Posterior vena cava (tissue), 2 donors: ENCODE measurements around the gene CDH13. TPM values are rescaled to one million over a fixed set of nuclear protein-coding genes. Genes with fewer than 3 reads are reported as not detected.

Experiments
- DNase-seq: peaks from one replicate; pipeline ENCODE4 v3.0.0-alpha.2; 2020; ENCODE audit warnings: low spot score
- intact Hi-C, 2 donors: fragments of 100-400 bp; cut with DNase I; formaldehyde crosslinking; loops; one replicate each; pipeline versions ENCODE4 v1.14.1 to v1.14.2; 2022 to 2023
- total RNA-seq, 2 donors: library from RNA; stranded (reverse); fragmentation: NEBNext Ultra II Directional; extraction: Animal tissue kit (Norgen Biotek cat#: 25700); gene quantifications; one replicate each; pipeline ENCODE4 v1.2.1, GENCODE V29; 2021
- donor health status: DM: yes; HTN: yes; CAD: no.
- donor health status: DM: yes; HTN: yes; CAD: no.

Gene CDH13
- total RNA-seq, 2 donors from 2014 or later = 32.0 to 81.7 TPM

DNA sequence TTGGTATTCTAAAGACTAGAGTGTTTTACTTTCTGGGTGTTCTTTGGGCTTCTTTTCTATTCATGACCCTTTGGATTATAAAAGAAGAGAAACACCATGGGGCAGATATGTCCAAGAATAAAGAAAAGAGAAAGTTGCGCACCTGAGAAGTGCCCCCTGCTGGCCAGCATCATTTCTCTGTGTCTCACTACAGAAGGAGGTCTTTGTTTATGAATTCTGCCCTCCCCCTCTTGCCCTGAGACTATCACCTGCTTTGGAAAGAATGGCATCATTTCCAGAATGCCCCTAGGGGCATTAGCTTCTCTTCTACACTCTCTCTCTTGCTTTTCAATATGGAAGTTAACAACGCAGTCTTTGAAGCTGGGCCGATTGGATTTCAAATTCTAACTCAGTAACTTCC is 45.0 kb downstream of the CDH13 start:
- no peak for DNase-seq
- intact Hi-C loops = no loop called here

DNA sequence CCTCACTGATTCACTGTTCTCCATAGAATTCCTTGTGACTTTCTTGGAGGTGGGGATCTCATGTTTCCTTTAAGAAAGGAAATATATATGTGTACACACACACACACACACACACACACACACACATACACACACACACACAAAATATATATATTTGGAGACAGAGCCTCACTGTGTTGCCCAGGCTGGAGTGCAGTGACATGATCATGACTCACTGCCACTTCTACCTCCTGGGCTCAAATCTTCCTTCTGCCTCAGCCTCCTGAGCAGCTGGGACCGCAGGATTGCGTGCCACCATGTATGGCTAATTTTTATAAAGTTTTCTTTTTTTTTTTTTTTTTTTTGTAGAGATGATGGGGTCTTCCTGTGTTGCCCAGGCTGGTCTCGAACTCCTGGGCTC is 45.9 kb downstream of the CDH13 start:
- intact Hi-C loops = no loop called here
- DNase-seq = no peak

DNA sequence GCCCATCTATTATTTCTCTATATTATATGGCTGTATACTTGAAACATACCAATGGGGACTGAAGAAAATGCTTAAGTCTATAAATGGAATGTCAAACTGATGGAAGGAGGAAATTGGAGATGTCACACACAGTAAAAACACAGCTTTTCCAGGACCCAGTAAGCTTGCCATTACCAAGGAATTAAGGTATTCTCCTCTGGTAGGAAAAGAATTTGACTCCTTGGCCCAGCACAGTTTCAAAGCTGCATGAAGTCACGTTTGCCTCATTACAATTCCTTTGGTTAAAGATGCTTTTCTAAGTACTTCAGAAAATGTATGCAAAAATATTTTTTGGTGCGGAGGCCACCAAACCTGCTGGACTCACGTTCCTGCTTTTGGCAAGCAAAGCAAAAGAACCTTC is 48.5 kb downstream of the CDH13 start:
- no peak for DNase-seq
- intact Hi-C loops = no loop called here

DNA sequence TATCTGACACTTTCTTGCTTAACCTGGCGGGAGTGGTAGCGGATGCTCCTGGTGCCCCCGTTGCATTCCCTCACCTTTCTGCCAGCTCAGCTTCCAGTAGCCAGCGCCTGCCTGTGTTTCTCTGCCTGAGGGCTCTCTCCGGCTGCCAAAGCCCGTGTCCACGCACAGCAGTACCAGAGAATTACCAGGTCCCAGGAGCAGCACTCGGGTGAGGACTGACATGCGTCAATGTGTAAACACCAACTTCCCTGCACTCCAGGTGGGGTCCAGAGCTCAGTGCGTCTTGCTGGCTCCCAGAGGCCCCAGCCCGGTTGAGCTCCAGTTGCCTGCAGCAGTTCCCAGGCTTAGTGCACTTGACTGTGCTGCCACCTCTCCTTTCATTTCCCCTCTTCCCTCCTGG is 54.8 kb downstream of the CDH13 start:
- intact Hi-C loops = no loop called here
- no peak for DNase-seq

DNA sequence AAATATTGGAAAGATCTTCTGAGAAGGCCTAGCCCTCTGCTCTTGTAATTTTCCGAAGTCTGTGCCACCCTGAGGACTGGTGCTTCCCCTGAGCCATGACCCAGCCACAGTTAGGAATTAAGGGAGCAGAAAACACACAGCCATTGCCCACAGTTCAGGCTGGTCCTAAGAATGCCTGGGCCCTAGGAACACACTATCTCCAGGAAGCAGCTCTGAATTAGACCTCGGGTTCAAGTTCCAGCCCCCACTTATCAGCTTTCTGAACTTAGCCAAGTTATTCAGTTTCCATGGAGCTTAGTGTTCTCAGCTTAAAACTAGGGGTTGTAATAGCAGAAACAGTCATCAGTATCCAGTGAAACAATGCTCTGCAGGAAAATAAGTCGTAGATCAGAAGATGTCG is 56.0 kb downstream of the CDH13 start:
- intact Hi-C loops = no loop called here

DNA sequence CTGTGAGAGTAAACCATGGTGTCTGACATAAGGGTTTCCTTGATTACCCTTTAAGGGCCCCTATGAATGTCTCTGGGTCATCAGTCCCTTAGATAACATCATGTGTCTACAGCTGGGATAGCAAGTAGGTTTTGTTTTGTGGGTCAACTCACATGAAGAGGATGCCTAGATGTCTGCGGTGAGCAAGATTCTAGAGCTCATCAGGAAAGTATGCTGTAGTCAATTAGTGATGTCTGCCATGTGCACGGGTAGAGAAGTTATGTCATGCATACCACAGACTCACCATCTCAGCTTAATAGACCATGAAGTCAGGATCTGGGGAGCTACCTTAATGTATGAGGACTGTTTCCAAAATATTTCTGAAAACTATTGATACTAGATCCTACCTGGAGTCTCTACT is 57.5 kb downstream of the CDH13 start:
- DNase-seq = no peak
- intact Hi-C loops = no loop called here

More for the DNA sequence above, 56.0 kb downstream of the CDH13 start:
- DNase-seq = no peak

DNA sequence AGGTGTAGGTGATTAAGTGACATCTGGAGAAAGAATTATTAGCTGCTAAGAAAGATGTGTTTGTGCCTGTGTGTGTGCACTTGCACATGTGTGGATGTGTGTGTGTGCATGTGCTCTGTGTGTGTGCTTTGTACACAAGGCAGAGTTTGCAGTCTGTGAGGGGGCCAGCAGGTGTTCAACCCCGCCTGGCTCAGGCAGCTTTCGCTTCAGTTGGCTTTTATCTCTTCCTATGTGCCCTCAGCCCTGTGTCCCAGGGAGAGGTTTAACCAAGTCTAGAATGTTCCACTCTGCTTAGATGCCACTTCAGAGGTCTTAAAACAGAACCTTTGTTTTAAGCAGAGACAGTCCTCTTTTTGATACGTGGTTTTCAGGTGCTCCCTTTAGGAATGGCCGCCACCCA is 58.8 kb downstream of the CDH13 start:
- intact Hi-C loops = no loop called here

DNA sequence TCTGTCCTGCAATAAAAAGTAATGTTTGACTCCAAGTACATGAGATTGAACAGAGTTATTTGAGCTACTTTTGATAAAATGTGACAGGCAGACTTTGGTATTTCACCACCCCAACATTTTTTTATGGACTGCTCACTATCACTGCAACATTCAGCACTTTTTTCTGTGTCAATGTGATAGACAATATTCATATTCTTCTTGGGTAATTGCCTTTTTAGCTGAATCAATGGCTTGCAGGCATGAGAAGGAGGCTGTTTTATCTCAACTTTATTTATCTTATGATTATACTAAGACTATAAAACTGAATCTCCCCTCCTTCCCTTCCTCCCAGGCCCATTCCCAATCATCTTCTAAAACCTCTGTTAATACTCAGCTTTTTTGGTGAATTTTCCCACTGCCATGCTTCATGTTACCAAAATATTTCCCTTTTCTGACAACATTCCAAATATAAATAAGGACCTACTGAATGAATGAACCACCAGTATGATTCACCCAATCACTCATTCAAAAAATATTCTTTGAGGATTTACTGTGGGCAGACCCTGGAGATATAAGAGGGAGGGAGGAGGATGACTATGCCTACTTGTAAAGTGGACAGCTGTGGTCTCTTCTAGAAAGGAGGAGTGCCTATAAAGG is 67.6 kb downstream of the CDH13 start:
- no peak for DNase-seq
- intact Hi-C loops = no loop called here

More for the DNA sequence above, 58.8 kb downstream of the CDH13 start:
- no peak for DNase-seq

DNA sequence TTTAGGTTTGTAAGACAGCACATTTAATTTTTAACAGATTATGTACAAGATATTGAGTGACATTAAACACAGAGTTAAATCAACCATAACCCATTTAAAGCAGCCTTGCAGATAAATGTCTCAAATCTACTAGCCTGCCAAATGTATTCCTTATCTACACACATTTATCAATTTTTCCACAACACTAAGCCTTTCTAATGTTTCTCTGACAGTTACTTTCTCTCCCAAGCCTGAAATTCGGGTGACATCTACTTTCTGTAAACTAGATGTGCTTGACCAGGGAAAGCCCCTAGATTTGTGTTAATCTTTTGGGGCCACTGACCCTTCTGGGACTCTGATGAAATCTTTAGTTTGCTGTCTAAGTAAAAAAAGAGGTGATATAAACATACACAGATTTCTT is 69.0 kb downstream of the CDH13 start:
- intact Hi-C loops = no loop called here
- no peak for DNase-seq

DNA sequence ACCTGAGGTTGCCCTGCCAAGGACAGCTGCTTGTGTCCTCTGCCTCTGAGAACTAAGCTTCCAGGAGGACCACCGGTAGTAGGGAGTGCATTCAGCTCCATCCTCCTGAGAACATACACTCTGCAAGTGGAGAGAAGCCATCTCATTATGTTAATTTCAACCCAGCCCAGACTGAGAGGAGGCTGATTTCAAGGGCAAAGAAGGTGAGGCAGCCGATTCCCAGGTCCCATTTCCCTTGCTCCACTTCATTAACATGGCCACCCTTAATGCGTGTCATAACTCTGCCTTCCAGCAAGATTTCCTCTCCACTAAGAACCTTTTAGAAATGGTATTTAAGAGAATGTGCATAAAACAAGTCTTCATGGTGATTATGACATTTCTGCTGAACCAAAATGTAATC is 72.5 kb downstream of the CDH13 start:
- DNase-seq = no peak
- intact Hi-C loops = no loop called here

DNA sequence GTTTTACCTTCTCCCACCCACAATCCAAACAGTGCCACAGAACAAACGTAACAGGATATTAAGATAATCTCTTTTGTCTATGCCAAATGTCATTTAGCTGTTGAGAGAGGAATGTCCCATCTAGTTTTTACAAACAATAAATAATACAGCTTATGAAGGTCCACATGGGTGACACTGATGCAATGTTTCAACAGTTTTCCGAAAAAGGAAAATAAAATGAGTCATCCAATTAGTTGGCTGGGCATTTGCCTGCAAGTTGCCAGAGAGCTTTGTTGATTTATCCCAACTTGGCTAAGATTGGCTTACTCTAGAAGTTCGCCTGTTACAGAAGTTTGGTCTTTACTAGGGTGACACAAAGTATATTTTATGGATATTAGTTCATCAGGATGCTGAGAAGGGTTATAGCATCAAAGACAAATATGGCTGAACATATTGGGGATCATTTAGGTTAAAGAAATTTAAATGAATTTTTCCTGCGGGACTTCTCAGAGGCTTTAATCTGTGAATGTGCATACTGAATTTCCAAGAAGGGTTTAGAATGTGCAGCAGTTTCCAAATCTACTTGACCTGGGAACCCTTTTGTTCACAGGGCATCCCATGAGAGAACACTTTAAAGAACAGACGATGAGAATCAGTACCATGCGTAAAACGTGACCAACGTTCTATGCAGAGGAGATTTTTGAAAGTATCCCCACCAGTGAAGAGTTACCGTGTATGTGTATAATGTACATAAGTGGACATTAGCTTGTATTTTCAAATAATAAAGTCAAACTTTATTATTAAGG is 73.1 kb downstream of the CDH13 start:
- intact Hi-C loops = no loop called here
- no peak for DNase-seq

DNA sequence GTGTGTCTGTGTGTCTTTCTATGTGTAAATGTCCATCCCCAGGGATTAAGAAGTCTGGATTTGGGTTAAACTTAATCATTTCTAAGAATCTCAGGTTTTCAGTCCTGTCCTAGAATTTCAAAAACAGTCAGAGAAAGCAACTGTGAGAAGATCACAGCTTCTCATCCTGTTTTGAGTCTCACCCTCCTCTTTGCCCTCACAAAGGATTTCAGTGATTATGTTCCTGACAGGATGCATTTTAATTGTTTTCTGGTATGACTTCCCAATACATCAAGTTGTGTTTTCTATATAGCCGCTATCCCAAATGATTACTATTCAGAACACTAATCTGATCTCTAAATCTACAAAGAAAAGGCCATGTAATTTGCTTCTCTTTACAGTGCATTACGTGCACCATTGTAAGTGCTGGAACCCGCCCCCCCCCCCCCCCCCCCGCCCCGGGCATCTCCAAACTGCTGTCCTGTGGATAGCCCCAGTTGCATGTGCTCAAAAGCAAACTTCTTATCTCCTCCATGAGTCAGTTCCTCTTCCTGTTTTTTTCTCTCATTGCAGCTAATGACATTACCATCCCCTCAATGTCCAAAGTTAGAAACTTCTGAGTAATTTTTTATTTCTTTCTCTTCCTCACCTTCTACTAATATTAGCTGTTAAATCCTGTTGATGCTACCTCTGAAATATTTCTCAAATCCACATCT is 73.9 kb downstream of the CDH13 start:
- intact Hi-C loops = no loop called here
- no peak for DNase-seq

DNA sequence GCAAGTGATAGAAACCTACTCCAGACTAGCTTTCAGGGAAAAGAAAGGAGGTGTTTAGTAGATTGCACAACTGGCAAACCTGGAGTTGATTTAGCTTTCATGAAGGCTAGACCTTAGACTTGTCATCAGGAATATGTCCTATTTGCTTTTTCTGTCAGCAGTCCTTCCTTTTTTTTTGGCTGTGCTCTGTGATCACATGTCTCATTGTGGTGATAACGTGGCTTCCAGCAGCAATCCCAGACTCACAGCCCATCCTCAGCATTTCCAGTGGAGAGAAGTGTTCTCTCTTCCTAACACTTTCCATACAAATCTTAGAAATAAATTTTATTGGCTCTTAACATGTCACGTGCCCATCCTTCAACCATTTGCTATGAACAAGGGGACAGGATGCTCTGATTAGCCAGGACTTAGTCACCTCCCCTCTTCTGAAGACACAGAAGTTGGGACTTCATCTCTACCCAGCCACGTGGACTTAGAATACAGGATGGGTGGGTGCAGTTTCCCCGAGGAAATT is 74.7 kb downstream of the CDH13 start:
- intact Hi-C loops = no loop called here
- DNase-seq = no peak

DNA sequence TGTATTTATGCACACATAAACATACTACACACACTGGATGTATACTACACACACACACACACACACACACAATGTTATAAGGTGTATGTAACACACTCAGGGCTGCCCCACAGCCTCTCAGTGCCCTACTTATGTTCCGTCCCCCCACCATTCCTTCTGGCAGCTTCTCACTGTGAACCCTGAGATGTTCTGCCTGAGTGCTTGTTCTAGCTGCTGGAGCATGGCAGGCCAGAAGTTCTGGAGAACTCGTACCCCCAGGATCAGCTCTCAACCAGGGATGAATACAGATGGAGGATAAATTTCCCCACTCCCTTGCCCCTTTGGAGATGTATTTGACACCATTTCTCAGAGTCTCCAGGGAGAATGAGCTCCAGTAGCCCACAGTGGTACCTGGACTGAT is 76.4 kb downstream of the CDH13 start:
- intact Hi-C loops = no loop called here
- DNase-seq = no peak

DNA sequence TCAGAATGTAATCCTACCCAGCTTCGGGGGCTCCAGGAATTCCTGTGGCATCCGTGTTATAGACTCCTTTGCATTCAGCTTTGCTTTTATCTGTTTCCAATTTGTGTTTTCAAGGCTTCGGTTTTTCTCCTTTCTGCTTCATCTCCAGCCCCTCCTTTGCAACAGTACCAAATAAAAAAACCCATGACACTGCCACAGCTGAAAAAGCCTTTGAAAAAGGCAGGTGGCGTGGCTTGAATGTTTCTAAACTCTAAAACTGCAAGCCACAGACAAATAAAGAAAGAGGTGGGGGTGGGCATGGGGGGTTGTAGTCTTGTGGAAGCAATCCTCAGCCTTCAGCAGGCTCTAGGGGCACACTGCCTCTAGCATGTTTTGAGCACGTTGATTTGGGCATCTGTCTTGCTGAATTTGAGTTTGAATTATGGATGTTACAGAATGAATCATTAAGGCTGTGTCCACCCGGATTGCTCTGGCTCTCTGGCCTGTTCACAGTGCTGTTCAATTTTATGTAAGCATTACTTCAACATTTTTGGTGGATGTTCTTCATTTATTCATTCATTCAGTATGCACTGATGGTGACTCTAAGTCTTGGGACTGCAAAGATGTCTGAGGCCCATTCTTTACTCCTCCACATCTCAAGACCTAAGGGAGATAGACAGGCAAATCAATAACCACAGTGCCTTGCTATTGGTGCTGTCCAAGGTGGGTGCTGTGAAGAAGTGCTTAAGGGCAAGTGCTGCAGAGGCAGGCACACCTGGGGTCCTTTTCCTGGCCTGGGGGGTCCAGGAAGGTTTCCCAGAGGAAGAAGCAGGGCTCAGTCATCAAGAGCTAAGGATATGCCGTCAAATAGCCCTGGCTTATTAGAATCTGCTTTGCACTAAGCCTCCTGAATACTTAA is 77.4 kb downstream of the CDH13 start:
- intact Hi-C loops = no loop called here
- no peak for DNase-seq

DNA sequence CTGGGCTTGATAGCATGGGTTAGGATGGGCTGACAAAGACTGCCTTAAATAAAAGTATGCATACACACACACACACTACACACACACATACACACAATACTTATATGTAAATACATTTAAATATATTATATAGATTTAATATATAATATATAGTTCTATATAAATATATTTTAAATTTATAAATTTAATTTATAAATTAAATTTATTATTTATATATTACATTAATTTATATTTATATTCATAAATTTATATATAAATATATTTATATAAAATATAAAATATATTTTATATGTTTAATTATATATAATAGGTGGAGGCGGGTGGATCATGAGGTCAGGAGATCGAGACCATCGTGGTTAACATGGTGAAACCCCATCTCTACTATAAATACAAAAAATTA is 83.2 kb downstream of the CDH13 start:
- intact Hi-C loops = no loop called here
- no peak for DNase-seq

DNA sequence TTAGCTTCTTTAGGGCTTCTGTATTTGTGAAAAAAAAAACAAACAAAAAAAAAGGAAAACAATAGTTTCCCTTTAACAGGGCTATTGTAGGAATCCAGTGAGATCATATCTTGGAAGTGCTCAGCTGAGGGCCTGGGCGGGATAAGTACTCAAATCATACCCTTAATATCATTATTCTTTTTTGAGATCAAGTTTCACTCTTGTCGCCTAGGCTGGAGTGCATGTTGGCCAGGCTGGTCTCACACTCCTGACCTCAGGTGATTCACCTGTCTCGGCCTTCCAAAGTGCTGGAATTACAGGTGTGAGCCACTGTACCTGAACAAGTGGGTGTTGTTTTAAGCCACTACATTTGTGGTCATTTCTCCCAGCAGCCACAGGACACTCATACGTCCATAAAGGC is 87.0 kb downstream of the CDH13 start:
- intact Hi-C loops = no loop called here
- no peak for DNase-seq

DNA sequence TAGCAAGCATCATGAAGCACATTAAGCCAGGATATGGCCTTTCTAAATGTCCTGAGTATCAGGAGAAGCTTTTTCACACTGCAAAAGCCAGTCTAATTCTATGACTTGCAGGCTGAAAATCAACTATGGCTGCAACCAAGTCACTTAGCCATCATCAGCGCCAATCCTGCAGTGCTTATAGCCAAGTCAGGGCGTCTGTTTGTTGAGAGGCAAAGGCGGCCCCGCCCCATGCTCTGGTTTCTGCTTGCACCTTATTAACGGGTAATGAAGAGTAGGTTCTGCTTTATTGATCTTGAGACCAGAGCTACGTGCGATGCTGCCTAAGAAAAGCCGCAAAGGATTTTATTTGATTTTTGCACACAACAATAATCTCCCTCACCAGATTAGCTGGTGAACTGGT is 88.4 kb downstream of the CDH13 start:
- DNase-seq = no peak
- intact Hi-C loops = no loop called here

DNA sequence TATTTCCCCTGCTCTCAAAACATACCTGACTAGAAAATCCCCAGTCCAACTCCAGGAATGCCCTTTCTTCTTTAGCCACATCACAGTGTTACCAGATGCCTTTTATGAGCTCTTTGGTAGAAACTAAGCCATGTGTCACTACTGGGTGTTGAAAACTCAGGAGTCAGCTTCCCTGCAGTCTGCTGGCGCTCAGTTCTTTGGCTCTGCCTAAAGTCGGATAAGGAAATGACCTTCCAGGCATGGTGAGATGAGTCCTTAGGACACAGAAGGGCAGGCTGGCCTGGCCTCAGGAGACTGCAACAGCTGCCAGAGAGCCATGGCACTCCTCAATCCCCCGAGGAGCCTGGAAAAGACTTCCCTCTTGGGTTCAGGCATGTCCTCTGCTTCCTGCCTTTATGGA is 89.1 kb downstream of the CDH13 start:
- DNase-seq = peak; percentile 81
- intact Hi-C loops = loop anchor here in 1 of 2 donors (1.0 kb wide), 1 partner anchor 18 kb away; no protein-coding TSS in a partner anchor
